HAP-1 (cell line): ENCODE results near the gene YPEL1.

Source experiments
- DNase-seq, 2 experiments: peaks; one replicate each; pipeline ENCODE4 v3.0.0-alpha.2; 2016 to 2020; ENCODE audit warnings: low spot score in 2 of 2
- H3K27me3 ChIP-seq: fragments of 250-450 bp; sonication (Bioruptor Pico); 2 replicates; pipeline ENCODE4 v1.5.1; 2020; ENCODE audit warnings: low read depth, mild to moderate bottlenecking, moderate library complexity
- H3K36me3 ChIP-seq: fragments of 250-450 bp; sonication (Bioruptor Pico); replicated peaks from 2 replicates; pipeline ENCODE4 v1.5.1; 2020; ENCODE audit warnings: mild to moderate bottlenecking
- H3K4me1 ChIP-seq: fragments of 250-450 bp; sonication (Bioruptor Pico); 2 replicates; pipeline ENCODE4 v1.5.1; 2020; ENCODE audit warnings: mild to moderate bottlenecking
- H3K4me3 ChIP-seq: fragments of 250-450 bp; sonication (Bioruptor Pico); 2 replicates; pipeline ENCODE4 v1.5.1; 2020; ENCODE audit warnings: mild to moderate bottlenecking, moderate library complexity
- H3K9me3 ChIP-seq: fragments of 250-450 bp; sonication (Bioruptor Pico); 2 replicates; pipeline ENCODE4 v1.5.1; 2020; ENCODE audit warnings: mild to moderate bottlenecking, moderate library complexity
- in situ Hi-C: fragments of 300-500 bp; cut with MboI; formaldehyde crosslinking; loops from 3 replicates; pipeline ENCODE4 v1.14.3; 2020; ENCODE audit warnings: low sequenced_read_pairs, inconsistent platforms, mixed read lengths

Gene YPEL1

DNA sequence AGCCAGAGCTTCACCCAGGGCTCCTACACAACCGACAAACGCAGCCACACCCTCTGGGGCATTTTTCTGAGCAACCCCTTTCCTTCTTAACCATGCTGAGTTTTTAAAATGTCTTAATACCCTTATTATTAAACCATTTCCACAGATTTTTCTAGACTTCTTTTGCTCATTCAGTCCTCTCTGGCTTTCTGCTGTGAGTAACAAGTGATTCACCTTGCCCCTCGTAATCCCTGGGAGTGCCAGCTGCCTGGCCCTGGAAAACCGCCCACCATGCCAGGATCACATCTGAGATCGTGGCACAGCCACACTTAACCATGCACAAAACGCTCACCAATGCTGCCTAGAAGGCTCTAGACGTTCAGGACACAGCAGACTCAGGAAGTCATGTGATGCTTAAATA lies 25.4 kb downstream of the YPEL1 start:
- Histone ChIP-seq H3K27me3 (no peaks in the 10 kb centered on the region), H3K9me3 (no peaks in the 10 kb centered on the region), H3K4me3 (no peak overlapping the region), H3K36me3 (no peaks in the 10 kb centered on the region), H3K4me1 (no peaks in the 10 kb centered on the region)
- no peak for DNase-seq
- in situ Hi-C loops: loop anchor here (10.0 kb wide), 1 partner anchor 225 kb away; no protein-coding TSS in a partner anchor

DNA sequence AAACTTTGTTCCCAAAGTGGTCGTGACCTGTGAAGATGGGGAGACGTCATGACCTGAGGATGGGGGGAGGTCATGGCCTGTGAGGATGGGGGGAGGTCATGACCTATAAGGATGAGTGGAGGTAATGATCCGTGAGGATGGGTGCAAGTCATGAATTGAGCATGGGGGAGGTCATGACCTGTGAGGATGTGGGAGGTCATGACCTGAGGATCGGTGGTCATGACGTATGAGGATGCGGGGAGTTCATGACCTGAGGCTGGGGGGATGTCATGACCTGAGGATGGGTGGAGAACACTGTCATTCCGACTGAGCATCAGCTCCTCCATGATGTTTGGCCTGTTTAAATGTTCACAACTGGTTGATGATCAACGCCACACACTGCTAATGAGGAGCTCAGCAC lies 25.9 kb downstream of the YPEL1 start:
- Histone ChIP-seq H3K4me1 (no peaks in the 10 kb centered on the region), H3K36me3 (no peaks in the 10 kb centered on the region), H3K27me3 (no peaks in the 10 kb centered on the region), H3K4me3 (no peak overlapping the region), H3K9me3 (no peaks in the 10 kb centered on the region)
- DNase-seq: no peak
- in situ Hi-C loops: loop anchor here (10.0 kb wide), 2 partner anchors 55 to 225 kb away; no protein-coding TSS in a partner anchor

DNA sequence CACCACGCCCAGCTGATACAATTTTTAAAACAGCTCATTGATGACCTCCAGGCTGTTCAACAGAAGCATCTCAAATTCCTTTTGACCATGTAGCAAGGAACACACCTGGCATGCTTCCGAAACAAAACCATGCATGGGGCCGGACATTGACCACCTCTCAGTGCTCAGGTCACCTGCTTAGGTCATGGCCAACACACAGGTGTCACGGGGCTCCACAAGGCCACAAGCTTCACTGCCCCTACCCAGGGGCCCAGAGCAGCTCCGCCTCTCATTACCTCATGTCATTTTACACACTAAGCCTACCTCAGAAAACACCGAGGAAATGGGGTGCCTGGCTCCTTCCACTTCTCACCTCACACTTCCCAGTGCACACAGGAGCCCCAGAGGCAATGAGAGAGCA lies 26.6 kb downstream of the YPEL1 start:
- Histone ChIP-seq H3K27me3 (no peaks in the 10 kb centered on the region), H3K4me3 (no peak overlapping the region), H3K36me3 (no peaks in the 10 kb centered on the region), H3K9me3 (no peaks in the 10 kb centered on the region), H3K4me1 (no peaks in the 10 kb centered on the region)
- in situ Hi-C loops: loop anchor here (10.0 kb wide), 1 partner anchor 56 kb away; no protein-coding TSS in a partner anchor
- no peak for DNase-seq

DNA sequence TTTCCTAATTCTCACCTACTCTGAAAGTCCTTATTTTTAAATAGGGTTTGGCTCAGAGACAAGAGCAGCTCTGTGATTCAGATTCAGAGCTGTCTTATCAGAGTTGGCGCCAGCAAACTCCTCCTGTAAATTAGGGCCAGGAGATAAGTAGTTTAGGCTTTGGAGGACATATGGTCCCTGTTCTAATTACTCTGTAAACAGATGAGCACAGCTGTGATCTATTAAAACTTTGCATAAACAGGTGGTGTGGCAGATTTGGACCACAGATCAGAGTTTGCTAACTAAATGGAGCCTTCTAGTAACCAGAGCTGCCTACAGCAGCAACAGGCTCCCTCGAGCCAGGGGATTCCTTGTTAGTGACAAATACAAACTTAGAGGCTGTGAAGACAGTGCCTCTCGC lies 27.9 kb downstream of the YPEL1 start:
- H3K4me1 ChIP-seq: no peaks in the 10 kb centered on the region
- H3K36me3 ChIP-seq: no peaks in the 10 kb centered on the region
- no peak overlapping the region for H3K4me3 ChIP-seq
- no peaks in the 10 kb centered on the region for H3K27me3 ChIP-seq
- DNase-seq: no peak
- H3K9me3 ChIP-seq: no peaks in the 10 kb centered on the region
- in situ Hi-C loops: loop anchor here (10.0 kb wide), 1 partner anchor 57 kb away; no protein-coding TSS in a partner anchor

DNA sequence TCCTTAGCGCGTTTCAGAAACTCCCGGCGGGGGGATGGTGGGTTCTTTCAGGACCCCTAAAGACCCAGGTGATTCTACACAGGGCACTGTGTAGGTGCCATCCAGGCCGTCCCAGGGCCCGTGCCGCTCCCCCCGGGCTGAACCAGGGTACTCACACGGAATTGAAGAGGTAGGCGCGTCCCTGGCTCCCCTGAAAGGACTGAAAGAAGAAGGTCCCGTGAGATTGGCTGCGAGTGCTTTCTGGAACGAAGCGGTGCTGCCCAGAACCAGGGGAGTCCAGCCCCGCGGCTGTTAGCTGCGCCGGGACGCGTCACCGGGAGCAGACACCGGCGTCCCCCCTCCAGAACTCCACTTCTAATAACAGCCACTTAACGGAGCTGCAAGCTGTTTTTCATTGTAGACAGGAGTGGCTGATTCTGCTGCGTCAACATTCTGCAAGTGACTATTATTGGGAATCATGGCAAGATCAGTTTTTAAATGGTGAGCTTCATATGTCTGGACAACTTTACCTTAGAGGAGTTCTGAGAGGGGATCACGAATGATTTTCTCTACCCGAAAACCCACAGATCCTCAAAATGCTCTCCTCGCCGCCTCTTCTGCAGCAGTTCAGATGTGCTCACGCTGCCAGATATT lies 31.8 kb downstream of the YPEL1 start:
- DNase-seq: no peak
- Histone ChIP-seq H3K4me1 (no peaks in the 10 kb centered on the region), H3K4me3 (no peak overlapping the region), H3K9me3 (no peaks in the 10 kb centered on the region), H3K27me3 (no peaks in the 10 kb centered on the region), H3K36me3 (no peaks in the 10 kb centered on the region)
- in situ Hi-C loops: loop anchor here (10.0 kb wide), 1 partner anchor 61 kb away; no protein-coding TSS in a partner anchor

DNA sequence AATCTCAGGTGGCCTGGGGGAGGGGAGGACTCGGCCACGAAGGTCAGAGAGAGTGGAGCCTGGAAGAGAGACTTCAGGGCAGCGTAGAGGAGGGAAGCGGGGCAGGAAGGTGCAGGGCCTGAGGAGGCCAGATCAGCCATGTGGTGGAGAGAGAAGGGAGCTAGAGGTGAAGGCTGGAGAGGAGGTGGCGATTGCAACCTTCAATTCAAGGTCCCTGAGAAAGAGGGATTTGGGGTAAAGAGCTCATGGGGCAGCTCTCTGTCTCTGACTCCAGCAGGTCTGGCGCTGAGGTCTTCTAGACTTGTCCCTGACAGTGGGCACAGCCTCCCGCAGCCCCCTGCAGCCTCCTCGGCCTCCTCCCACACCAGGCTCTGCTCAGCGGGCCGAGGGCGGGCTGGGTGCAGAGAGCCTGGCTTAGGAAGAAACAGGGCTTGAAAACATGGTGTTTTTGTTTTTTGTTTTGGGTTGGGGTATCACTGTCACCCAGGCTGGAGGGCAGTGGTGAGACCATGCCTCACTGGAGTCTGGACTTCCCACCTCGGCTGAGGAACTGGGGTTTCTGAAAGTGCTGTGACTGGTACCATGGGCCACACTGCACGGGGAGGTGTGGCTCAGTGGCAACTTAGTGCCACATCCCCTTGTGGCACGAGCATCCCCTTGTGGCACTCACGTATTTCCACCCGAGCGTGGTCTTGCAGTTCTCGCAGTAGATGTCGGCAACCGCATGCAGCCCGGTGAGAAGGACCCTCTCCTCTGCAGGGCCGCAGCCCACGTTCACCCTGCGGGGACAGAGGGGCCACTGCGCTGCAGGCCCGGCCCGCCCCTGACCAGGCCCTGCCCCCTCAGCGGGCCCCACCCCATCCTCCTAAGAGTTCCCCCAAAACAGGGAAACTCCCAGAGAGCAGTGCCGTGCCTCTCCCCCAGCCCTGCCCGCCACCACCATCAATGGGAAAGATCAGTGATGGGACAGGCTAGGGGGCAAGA lies 32.6 kb downstream of the YPEL1 start:
- no peaks in the 10 kb centered on the region for H3K9me3 ChIP-seq
- no peaks in the 10 kb centered on the region for H3K36me3 ChIP-seq
- H3K27me3 ChIP-seq: no peaks in the 10 kb centered on the region
- no peaks in the 10 kb centered on the region for H3K4me1 ChIP-seq
- H3K4me3 ChIP-seq: no peak overlapping the region
- DNase-seq: no peak
- in situ Hi-C loops: loop anchor here (10.0 kb wide), 1 partner anchor 62 kb away; no protein-coding TSS in a partner anchor

DNA sequence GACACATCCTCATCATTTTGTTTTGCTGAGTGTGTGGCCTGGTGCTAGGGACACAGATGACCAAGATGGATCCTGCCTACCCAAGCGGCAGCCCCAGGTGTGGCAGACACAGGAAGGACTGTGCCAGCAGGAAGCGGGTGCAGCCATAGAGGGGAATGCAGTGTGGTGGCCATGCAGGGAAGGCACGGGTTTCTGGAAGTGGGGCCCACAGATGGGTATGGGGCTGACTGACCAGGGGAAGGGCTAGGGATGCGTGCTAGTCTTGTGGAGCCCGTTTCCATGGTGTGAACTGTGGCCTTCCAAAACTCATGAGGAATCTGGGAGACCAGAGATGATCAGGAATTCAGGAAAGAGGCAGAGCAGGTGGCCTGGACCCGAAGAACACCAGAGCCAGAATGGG lies 33.5 kb downstream of the YPEL1 start:
- Histone ChIP-seq H3K9me3 (no peaks in the 10 kb centered on the region), H3K27me3 (no peaks in the 10 kb centered on the region), H3K4me1 (no peaks in the 10 kb centered on the region), H3K36me3 (no peaks in the 10 kb centered on the region; the same call in 1 of the 2 replicates), H3K4me3 (no peak overlapping the region)
- in situ Hi-C loops: loop anchor here (10.0 kb wide), 1 partner anchor 63 kb away; no protein-coding TSS in a partner anchor
- no peak for DNase-seq

DNA sequence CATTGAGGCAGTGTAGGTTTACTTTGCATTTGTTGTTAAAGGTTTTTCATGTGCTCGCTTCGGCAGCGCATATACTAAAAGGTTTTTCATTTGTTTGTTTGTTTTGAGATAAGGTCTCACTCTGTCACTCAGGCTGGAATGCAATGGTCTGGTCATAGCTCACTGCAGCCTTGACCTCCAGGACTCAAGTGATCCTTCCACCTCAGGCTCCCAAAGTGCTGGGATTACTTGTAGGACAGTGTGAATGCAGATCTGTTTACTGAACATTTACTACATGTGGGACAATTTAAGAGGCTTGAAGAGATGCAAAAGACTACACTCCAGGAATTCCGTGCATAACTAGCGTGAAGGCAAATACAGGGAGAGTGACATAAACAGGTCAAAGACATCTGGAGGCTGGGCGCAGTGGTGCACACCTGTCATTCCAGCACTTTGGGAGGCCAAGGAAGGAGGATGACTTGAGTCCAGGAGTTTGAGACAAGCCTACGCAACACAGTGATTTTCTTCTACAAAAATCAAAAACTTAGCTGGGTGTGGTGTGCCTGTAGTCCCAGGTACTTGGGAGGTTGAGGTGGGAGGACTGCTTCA lies 34.1 kb downstream of the YPEL1 start:
- no peaks in the 10 kb centered on the region for H3K4me1 ChIP-seq
- peaks cover 4% of the 10 kb centered on the region; the same call in 1 of the 2 replicates for H3K36me3 ChIP-seq
- DNase-seq: no peak
- in situ Hi-C loops: loop anchor here (10.0 kb wide), 1 partner anchor 63 kb away; no protein-coding TSS in a partner anchor
- no peaks in the 10 kb centered on the region for H3K9me3 ChIP-seq
- no peaks in the 10 kb centered on the region for H3K27me3 ChIP-seq
- H3K4me3 ChIP-seq: no peak overlapping the region

DNA sequence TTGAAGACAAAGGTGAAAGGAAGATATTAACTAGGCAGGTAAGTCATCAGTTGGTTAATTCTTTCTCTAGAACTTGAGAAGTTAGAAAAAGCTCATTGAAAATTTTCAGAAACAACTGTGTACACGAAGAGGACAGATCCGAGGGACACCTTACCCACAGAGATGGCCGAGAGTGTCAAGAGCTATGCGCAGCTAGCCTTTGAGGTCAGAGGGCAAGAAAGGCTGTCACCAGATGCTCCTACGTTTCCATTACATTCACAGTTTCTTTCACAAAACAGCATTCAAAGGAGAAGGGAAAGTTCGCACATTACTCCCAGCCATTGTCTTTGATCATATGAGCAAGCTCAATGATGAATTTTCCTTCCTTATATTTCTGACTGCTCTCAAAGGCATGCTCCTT lies 34.8 kb downstream of the YPEL1 start:
- in situ Hi-C loops: loop anchor here (10.0 kb wide), 1 partner anchor 64 kb away; no protein-coding TSS in a partner anchor
- DNase-seq: no peak
- H3K4me1 ChIP-seq: no peaks in the 10 kb centered on the region
- no peaks in the 10 kb centered on the region for H3K9me3 ChIP-seq
- peaks cover 8% of the 10 kb centered on the region; the same call in 1 of the 2 replicates for H3K36me3 ChIP-seq
- no peak overlapping the region for H3K4me3 ChIP-seq
- H3K27me3 ChIP-seq: no peaks in the 10 kb centered on the region

DNA sequence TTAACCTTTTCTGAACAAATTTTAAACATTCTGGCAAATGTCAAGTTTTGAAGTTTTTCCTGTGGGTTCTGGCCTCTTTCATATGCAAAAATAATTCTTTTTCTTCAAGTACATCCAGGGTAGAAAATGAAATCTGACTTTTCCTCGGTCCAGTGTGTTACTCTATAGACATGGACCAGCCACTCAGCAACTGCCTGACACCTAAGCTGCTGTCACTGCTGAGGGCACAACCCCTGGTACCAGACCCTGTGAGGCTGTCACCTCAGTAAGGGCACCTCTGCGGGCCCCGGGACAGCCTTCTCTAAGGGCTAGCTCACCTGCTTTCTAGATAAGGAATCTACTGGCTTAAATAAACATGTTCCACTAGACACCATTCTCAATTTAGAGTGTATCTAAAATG lies 36.0 kb downstream of the YPEL1 start:
- DNase-seq: no peak
- Histone ChIP-seq H3K4me1 (no peaks in the 10 kb centered on the region), H3K36me3 (peaks cover 17% of the 10 kb centered on the region), H3K27me3 (no peaks in the 10 kb centered on the region), H3K9me3 (no peaks in the 10 kb centered on the region), H3K4me3 (no peak overlapping the region)
- in situ Hi-C loops: loop anchor here (10.0 kb wide), 1 partner anchor 65 kb away; no protein-coding TSS in a partner anchor

DNA sequence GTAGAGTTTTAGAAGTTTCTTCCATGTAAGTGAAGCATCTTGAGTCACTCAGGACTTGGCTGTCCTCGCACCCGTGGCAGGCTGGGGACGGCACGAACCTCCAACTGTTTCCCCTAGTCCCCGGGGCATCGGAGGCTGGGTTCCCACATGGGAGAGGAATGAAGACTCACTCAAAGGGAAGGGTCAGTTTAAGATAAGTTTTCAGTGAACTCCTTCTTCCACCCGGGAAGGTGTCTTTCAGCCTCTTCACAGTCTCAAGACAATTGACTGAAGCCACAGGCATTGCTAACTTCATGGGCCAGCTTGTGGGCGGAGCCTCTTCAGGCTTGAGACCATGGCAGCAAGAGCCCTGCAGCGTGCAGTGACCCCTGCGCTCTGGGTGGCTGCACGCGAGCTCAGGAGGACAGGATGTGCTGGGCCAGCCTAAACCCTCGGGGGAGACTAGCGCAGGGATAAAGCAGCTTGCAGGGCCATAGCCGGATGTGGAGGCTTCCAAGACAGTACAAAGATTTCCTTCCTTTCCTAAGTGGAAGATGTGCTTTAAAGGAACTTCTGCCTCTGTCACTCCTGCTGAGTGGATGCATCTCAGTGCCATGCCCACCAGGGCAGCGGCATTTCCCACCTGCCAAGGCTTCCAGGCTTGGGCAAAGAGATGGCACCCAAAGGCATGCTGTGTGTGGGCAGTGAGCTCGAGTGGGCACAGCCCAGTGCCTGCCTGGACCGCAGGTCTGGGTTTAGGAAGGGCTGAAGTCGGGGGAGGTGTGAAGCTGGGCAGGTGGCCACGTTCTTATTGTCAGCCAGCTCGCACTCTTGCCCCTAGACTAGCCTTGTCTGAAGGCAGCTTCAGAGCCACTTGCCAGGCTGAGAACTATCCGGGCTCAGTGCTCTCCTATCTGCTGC lies 36.9 kb downstream of the YPEL1 start:
- in situ Hi-C loops: no loop called here
- H3K27me3 ChIP-seq: no peaks in the 10 kb centered on the region
- no peak for DNase-seq
- H3K4me3 ChIP-seq: no peak overlapping the region
- no peaks in the 10 kb centered on the region for H3K9me3 ChIP-seq
- H3K36me3 ChIP-seq: peaks cover 23% of the 10 kb centered on the region
- no peaks in the 10 kb centered on the region for H3K4me1 ChIP-seq

DNA sequence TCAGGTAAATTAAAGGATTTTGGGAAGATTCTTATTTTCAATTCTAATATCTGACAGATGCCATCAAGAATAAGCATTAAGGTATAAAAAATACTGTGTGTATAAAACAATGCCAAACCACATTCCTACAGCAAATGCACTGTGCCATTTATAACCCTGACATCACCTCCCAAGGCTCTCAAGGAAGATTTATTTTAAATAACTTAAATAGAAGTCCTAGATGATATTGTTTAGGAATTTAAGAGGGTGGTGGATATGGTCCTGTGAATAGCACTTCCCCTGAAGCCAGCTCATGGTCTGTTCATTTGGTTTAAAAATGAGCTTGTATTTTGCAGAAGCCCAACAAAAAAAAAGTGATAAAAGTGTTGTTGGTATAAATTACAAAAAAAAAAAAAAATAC lies 37.7 kb downstream of the YPEL1 start:
- Histone ChIP-seq H3K36me3 (peaks cover 24% of the 10 kb centered on the region), H3K4me3 (no peak overlapping the region), H3K4me1 (no peaks in the 10 kb centered on the region), H3K9me3 (no peaks in the 10 kb centered on the region), H3K27me3 (no peaks in the 10 kb centered on the region)
- in situ Hi-C loops: no loop called here
- no peak for DNase-seq
